ELR (cell line): ENCODE results near the gene ZNF750.

ENCODE experiments used
- DNase-seq: peaks from one replicate; pipeline ENCODE4 v3.0.0-alpha.2; 2015; ENCODE audit warnings: low read depth

Gene ZNF750

DNA sequence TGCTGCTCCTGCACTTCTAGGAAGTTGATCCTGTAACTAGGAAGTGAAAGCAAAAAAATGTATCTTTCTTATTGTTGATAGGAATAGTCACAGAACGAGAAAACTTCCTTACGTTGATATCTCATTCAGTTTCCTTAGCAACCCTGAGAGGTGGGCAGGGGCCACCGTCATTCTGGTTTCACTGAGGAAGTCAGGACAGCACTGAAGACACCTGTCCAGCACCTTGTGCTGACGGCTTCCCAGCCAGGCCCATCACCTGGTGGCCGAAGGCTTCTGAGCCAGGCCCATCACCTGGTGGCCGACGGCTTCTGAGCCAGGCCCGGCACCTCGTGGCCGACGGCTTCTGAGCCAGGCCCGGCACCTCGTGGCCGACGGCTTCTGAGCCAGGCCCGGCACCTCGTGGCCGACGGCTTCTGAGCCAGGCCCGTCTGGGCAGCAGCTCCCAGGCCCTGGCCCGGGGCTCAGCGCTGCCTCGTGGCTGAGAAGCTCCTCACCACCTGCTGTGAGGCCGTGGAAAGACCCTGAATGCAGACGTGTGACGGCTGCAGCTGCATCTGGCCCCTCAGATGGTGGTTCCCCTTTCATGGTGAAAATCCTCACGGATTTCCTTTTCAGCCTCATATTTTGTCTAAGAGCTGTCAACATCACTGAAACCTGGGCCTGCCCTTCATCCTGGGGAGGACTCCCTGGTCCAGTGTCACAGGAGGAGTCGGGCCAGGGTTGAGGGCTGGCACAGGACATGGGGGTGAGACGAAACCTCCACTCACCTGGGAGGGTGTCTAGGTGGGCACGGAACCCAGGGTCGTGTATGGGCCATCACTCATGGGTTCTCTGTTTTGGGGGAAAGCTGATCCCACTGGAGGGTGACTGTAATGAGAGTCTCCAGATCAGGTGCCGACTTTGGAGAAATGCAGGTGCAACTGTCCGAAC is 33.0 kb upstream of the ZNF750 start:
- DNase-seq, result no peak

DNA sequence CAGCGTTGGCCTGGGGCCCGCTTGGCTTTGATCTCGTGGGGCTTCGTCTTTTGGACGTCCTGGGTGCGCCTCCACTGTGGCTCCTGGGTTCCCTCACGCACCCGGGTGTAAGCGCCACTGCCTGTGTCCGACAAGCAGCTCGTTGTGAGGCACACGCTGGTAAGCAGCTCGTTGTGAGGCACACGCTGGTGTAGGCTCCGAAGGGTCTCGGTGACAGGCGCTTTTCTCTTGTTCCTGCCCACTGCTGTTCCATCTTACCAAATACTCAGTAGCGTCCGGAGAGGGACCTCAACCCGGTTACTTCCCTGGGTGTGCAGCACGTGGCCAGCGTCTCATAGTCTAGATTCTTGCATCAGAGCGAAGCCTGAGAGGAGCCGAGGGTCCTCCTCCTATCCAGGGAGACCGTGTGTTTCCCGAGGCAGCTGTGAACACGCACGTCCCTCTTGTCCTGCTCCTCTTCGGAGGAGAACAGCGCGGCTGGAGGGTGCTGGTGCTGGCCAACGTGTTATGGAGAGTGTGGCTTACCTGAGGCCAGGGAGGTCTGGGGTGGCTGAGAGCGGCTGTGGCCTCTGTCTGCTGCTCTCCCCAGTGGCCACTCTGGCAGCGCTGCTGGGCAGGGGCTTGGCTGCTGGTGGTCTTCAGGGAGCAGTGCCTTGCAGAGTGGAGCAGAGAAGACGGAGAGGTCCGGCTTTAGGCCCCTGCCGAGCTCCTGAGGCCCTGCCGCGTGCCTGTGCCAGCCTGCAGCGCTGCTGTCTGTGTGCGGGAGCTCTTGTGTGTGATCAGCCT is 32.1 kb upstream of the ZNF750 start:
- no peak for DNase-seq

DNA sequence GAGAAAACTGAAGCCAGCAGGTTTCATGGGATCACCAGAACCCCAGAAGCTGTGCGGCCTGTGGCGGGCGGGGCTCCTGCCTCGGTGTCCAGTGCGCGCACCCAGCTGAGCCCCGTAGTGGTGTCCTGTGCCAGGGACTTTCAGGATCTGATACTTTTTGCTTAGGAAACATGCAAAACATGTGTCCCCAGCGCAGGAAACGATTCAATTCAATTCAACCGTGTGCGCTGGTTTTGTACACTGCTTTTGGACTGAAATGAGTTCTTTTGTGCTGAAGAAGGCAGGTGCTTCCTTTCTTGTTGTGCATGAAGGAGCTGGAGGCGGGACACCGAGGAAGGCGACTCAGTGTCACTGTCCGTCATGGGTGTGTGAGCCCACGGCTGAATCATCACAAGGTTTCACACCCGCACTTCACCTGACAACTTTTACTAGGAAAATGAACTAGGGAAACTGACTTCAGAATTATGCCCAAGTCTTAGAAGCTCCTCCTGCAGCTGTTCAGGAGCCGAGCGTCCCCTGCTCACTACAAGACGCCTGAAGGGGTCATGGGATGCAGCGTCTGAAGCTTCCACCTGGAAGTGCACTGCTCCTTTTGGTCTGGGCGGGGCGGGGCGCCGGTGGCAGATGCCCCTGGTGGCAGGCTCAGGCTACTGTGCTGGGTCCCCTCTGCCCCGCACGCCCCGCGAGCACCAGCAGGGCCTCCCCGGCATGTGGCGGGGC is 31.4 kb upstream of the ZNF750 start:
- DNase-seq, result no peak

DNA sequence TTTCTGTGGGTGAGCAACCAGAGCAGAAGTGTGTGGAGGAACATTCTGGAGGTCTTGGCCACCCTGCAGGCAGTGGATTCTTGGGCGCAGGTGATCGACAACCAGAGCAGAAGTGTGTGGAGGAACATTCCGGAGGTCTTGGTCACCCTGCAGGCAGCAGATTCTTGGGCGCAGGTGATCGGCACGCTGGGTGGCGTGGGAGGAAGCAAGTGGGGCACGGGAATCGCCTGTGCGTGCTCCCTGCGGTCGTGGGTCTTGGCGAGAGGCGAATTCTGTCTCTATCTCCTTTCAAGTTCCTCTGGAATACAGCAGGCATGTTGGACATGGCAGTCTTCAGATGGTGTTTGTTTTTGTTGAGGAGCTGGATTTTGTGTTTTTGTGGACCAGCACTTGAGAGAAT is 30.7 kb upstream of the ZNF750 start:
- DNase-seq, result no peak

DNA sequence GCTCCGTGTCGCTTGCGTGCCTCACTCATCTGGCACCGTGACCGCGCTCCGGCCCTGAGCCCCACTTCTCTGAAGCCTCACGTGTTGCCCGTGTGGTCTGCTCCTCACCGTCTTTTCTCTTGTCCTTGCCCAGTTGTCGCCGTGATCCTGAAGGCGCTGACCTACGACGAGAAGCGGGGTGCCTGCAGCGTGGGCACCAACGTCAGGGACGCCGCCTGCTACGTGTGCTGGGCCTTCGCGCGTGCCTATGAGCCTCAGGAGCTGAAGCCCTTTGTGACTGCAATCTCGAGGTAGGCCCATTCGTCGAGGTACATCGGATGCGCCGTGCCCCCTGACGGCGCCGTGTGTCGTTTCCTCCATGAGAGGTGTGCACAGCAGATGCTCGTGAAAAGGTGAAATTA is 30.3 kb upstream of the ZNF750 start:
- DNase-seq, result no peak

DNA sequence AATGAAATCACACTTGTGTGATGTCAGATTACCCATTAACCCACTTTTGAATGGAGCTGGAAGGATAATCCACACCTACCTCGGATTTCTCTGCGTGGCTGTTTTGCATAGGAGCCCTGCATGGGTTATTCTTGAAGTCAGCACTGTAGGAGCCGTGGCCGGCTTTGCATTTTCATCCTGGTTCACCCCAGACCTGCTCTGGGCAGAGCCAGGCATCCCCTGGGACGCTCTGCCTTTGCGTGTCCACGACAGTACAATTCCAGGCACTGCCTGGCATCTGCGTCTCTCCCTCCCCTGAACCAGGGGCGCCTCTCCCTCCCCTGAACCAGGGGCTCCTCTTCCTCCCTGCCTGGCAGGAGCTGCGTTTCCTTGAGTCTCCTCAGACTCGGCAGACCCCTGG is 29.7 kb upstream of the ZNF750 start:
- no peak for DNase-seq

DNA sequence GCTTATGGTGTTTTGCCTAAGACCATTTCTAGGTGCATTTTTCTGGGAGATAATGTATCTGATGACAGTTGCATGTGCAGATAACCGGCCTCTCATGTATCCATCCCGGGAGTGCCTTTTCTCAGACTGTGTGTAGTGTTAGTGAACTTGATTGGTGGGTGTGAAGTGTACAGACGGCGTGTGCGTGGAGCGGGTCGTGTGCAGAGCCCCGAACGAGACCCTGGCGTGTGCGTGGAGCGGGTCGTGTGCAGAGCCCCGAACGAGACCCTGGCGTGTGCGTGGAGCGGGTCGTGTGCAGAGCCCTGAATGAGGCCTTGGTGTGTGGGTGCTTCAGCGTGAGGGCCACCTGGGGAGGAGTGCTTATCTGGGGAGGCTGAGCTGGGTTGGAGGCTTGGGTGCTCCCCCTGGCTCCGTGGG is 28.9 kb upstream of the ZNF750 start:
- DNase-seq, result no peak

DNA sequence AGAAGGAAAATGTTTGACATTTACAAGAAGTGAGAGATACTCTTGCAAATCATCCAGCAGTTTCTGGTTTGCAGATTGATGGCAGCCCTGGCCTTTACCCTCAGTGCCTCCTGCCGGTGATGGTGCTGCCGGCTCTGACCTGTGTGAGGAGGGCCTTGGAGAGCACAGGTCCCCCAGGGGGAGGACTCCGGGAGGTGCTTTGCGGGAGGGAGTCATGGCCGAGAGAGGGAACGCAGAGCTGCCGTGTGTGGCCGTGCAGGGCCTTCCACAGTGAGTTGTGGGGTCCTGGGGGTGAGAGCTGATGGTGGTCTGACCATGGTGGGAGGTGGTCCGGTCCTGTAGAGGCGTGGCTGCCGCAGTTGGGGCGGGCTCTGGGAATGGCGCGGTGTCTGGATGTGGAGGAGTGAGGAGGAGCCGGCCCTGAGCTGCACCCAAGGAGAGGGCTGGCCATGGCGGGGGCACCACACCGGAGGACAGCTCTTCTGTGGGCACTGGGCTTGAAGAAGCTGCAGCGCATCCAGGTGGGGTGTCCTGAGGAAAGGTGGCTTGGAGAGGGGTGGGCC is 28.0 kb upstream of the ZNF750 start:
- DNase-seq, result no peak

DNA sequence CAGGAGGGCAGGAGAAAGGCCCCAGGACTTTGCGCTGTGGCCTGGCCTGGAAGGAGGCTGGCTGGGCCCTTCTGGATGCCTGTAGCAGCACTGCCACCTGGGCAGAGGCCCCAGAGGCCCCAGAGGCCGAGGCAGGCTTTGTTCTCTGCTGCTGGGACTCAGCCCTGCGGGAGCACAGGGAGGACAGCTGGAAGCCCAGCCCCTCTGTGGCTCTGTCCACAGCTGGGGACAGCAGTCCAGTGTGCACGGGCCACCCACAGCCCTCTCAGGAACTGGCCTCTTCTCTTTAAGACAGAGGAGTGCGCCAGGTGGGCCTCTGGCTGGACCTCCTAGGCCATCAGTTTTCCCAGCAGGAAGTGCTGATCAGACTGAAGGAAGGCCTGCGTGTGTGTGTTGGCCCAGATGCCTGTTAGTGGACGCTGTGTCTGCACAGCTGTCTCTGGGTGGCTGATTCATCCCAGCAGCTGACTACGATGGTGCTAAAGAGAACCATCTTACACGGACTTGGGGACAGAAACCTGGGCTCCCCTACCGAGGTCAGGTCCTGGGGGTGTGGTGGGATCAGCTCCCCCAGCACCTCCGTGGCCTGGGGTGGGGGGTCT is 26.9 kb upstream of the ZNF750 start:
- DNase-seq, result peak; percentile 84

DNA sequence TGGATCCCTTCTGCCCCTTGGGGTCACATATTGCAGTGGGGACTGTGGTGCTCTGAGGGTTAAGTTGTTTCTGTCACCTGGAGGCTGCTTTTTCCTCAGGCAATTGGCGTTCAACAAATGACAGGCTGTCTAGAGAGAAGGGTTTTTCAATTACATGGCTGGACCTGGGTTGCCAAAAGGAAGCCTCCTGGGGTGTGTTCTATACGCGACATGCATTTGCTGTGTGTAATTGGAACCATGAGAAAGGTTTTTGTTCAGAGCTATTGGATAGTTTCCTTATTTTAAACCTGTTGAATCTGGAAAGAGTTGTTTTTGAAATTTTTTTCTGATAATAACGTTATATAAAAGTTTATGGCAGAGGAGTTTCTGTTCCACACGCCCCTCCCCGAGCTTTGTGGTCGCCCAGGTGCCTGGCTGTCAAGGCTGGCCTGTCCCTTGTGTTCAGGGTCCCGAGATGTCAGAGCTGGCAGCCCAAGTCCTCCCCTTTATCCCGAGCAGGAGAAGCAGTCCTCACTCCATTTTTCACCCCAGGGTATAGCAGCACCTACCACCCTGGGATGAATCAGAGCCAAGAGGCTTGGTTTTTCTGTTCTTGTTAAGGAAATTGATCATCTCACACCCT is 26.1 kb upstream of the ZNF750 start:
- DNase-seq, result no peak

DNA sequence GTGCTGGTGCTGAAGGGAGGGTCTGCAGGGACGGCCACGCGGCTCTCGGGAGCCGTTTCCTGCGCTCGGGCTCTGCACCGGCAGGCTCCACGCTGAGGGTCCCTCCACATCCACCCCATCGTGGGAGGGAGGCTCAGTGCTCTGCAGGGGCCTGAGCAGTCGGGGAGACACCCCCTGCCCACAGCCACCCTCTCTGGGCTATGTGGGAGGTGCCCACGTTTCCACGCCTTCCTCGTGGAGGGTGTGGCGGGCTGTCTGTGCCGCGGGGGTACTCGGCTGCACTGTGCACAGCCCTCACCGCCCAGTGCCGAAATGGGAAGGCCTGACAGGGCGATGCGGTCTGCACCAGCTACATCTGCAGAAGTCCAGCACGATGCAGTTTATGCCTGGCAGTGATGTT is 25.5 kb upstream of the ZNF750 start:
- no peak for DNase-seq

DNA sequence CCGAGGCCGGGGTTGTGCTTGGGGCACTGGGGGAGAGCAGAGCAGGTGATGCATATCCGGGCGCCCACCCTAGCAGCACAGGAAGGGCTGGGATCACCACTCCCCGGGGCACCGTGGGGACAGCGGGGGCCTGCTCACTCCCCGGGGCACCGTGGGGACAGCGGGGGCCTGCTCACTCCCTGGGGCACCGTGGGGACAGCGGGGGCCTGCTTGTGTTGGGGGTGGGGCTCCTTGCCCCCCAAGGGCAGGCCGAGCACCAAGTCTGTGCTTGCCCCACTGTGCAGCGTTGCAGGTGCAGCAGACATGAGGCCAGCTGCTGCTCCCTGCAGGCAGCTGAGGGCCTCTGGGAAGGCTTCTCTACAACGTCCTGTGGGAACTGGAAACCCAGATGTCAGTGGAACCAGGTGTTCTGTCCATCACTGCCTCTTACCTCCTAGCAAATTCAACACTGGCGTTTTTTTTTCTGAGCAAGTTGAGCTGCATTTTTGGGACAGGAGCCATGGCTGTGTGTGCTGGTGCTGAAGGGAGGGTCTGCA is 25.0 kb upstream of the ZNF750 start:
- no peak for DNase-seq

DNA sequence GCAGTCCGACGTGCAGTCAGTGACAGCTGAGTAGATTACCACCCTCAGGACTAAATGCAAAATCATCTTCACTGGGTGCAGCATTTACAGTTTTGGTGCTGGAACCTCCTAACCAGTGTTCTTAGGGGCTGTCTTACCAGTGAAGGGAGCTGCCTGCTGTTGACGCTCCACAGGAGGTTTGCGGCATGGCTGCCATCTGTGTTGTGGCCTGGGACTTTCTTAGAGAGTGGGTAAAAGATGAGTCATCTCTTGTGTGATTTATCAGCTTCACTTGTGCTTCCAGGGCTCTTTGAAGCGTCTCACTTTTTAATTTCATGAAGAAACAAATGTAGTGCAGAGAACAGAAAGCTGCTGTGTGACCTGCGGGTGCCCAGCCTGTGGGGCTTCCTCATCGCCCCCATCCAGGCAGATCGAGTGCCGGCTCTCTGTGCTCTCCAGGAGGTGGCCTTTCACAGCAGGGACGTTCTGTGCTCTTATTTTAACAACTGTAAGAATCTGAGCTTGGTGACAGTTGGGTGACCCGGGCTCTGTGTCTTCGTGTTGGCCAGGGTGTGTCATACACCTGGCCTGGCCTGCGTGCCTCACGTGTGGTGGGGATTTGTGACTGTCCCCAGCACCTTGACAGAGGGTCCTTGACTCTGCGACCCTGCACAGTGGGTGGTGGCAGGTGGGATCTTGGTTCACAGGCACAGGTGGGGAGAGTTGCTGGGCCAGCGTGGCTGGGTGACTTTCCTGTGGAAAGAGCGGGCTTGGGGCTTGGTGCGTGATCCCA is 24.3 kb upstream of the ZNF750 start:
- peak; percentile 92 for DNase-seq

DNA sequence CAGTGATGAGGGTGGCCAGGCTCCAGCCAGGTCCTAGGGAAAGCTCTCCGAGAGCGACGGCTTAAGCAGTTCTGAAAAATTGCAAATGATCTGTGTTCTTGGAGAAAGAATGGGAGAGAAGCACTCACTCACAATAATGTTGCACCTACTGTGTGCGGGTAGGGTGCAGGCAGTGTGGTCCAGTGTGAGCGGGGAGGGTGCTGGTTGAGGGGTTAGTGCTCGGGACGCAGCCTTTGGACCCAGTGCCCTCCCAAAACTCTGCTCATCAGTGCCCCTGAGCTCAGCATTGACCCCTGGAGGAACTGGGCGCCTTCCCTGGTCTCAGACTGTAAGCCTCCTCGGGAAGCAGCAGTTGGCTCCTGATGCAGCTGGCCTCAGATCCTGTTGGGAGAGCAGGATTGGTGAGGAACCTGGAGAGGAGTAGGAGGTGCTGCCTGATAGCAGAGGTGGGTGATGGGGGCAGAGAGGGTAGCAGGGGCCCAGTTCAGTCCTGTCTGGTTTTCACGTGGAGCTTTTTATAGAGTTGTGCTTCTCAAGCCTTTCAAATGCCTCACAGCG is 23.6 kb upstream of the ZNF750 start:
- peak; percentile 20 for DNase-seq

DNA sequence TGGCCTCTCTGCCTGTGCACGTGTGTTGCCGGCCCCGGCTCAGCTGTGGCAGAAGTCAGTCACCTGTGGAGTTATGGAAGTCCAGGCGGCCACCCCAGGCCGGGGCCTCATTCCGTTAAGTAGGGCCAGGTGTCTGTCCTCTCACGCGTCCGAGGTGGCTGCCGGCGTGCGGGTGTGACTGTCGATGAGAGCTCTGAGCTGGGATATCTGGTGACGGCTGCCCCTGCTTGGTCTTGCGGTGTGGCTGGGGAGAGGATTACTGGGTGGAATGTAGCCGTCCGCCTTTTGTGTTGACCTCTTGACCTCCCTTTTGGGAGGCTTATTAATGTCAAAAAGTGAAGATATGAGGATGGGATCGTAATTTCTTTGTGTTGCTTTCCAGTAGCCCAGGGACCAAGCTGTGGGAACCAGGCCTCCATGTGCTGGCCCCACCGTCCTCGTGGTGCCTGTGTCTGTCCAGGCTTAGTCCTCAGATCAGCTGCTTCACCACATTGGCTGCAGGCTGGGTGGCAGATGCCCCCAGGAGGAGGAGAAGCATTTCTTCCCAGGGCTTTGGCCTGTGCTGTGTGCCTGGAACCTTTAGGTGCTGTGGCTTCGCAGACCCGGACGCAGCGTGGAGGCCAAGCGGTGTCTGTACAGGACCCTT is 23.0 kb upstream of the ZNF750 start:
- no peak for DNase-seq

DNA sequence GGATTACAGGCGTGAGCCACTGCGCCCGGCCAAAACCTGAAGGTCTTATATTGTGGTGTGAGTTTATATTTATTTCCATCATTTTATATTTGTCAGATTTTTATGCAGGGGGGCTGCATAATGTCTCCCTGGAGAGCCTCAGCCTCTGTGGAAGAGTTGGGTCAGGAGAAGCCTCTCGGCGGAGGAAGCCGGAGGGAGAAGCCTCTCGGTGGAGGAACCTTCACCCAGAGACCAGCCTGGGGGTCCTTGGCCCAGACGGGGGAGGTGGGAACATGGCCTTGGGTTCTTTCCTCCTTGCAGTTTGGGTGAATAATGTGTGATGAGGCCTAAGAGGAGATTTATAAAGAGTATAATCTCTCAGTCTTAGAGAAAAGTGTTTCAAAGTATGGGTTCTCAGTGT is 22.4 kb upstream of the ZNF750 start:
- DNase-seq, result no peak

DNA sequence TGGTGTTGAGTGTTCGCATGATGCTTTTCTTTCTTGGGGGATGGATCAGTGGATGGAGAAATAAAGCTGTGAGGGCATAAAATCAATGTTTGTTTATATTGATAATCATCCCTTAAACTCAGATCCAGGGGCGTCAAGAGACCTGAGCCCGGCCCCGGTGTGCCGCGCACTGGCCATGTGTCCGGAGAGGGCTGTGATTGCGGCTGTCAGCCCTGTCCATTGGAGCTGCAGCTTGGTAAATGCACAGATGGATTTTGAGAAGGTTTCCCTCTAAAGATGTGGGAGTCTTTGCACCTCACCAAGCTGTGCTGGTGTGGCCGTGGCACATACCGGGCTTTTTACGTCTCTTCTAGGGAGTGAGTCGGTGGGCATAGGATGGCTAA is 21.6 kb upstream of the ZNF750 start:
- DNase-seq, result no peak

DNA sequence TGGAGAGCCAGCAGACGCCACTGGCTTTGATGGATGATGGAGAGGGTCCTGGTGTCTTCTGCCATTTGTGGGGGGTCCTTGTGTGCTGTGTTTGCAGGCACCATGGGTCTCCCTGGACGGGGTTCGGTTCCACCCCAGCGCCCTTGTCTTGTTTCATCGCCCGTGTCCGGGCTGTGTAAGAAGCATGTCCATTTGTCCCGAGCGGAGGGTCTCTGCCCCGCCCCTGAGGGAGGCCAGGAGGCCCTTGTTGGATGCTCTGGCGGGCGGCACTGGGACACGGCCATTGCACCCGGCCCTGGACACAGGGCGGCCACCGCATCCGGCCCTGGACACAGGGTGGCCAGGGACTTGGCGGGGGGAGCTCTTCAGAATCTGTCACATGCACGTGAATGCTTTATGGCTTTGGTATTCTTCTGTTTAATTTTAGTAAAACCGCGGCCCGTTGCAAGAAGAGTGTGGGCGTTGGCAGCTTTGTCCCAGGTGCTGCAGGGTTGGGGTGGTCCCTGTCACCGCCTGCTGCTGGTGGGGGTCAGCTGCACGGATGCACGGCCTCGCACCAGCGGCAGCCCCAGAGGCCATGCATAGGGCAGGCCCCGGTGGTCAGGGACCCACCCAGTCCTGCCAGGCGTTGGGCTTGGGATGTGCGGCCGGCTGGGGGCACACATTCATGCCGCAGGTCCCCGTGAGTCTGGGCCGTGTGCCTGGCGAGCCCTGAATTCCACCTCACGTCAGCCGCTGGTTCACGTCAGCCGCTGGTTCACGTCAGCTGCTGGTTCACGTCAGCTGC is 21.0 kb upstream of the ZNF750 start:
- DNase-seq, result no peak
